GM21825 (cell line): ENCODE data around the gene ADAMTS15.

Experiments
- ATAC-seq: cut with Tn5 transposase; IDR thresholded peaks from one replicate; pipeline ENCODE4 v1.9.1; 2021; ENCODE audit warnings: mild to moderate bottlenecking, moderate library complexity; ENCODE audit not compliant: unreplicated experiment

The ADAMTS15 gene

DNA sequence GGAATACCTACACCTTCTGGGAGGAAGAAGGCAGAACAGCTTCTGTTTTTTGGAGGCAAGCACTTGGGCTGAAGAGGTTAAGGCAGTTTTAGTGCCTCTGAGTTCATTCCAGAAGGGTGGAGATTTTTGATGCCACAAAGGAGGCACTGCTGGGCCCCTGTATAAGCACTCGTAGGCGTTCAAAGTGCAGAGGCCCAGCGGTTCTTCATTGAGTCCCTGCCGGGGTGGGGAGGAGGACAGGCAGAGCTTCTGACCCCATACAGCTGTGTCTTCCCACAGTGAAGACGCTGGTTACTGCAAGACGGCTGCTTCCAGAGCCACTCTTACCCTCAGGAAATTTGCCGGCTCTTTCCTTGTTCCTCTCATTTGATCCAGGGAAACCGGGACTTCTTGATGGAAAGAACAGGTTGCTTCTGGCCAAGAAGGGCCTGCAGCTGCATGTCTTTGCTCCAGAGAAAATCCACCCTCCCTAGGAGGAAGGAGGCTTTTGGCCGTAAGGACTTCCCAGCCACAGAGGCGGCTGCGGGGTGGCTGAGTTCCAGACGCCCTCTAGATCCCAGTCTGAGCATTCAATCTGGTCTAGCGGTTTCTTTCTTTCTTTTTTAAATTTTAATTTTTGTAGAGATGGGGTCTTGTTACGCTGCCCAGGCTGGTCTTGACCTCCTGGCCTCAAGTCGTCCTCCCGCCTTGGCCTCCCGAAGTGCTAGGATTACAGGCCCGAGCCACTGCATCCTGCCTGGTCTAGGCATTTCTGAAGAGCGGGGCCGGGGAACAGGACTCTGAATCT is 9.4 kb downstream of the ADAMTS15 start:
- no peak for ATAC-seq

DNA sequence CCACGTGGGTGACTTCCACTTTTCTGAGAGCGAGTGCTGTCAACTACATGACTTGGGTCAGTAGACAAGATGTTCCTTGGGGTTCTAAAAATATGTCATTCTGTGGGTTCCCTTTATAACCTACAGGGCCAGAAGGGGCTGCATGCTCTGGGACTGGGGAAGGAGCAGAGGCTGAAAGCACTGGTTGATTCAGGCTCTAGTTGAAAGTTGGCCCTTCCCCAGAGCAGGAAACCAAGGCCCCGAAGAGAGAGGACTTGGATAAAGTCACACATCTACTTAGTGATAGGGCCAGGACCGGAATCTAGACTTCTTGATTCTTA is 9.9 kb downstream of the ADAMTS15 start:
- ATAC-seq: no peak

DNA sequence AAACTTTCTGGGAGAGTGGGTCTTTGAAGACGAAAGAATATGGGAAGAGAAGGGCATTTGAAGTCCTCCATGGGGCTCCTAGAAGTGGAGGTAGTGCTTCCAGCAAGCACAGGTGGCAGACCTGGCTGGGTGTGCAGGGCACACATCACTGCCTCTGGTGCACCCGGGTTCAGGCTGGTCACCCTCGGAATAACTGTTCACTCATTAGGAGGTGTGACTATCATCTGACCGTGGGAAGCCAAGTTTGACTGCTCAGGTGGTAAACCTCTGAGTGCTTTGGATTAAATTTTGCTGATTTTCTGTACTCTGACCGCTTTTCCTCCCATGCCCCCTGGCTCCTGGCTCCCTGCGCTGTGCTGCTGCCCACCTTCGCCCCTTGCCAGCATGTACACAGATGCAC is 11.1 kb downstream of the ADAMTS15 start:
- ATAC-seq: no peak

DNA sequence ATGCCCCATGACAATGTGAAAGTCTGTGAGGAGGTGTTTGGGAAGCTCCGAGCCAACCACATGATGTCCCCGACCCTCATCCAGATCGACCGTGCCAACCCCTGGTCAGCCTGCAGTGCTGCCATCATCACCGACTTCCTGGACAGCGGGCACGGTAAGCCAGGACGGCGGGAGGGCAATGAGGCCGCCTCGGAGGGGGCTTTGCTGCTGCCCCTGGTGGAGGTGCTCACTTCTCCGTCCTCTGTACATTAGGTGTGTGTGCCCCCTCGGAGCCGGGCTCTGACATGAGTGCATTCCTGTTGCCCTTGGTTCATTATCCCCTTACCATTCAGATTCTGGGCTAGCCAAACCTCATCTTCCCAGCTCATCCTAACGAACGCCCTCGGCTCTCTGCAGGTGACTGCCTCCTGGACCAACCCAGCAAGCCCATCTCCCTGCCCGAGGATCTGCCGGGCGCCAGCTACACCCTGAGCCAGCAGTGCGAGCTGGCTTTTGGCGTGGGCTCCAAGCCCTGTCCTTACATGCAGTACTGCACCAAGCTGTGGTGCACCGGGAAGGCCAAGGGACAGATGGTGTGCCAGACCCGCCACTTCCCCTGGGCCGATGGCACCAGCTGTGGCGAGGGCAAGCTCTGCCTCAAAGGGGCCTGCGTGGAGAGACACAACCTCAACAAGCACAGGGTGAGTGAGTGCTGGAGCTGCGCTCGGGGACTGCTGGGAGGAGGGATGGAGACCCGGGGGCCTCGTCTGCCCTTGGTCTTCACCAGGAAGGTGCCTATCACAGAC is 13.8 kb downstream of the ADAMTS15 start:
- no peak for ATAC-seq

DNA sequence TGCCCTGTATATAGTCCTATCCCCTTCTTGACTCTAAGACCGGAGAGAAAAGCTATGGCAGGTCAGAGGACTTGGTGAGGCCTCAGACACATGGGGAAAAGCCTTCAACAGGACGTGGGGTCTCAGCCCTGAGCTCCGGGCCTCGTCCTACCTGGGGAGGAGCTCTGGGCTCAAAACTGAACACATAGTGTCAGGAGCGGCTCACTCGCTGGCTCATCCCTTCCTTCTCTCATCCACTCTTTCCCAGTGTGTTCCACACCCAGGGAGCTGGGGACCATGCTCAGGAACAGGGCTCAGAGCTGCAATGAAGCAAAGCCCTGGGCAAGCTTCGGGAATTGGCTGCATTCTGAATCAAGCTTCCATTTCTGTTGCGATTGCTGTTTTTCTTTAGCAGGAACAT is 14.5 kb downstream of the ADAMTS15 start:
- no peak for ATAC-seq

DNA sequence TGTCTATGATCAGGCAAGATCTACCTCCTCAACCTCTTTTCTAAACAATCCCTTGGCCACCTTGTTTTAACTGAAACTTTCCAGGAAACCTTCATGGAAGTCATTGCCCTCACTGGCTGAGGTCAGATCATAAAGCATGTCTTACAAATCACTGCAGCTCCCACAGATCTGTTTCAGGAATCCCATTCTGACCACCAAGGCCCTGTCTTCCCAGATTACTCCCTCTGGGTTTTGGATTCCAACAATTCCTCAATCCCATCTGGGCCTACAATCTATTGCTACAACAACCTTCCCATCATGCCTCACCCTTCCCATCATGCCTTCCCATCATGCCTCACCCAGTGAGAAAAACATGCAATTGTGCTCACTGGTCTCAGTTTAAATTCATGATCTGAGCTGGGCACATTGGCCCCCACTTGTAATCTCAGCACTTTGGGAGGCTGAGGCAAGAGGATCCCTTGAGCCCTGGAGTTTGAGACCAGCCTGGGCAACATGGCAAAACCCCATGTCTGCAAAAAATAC is 15.9 kb downstream of the ADAMTS15 start:
- ATAC-seq: no peak

DNA sequence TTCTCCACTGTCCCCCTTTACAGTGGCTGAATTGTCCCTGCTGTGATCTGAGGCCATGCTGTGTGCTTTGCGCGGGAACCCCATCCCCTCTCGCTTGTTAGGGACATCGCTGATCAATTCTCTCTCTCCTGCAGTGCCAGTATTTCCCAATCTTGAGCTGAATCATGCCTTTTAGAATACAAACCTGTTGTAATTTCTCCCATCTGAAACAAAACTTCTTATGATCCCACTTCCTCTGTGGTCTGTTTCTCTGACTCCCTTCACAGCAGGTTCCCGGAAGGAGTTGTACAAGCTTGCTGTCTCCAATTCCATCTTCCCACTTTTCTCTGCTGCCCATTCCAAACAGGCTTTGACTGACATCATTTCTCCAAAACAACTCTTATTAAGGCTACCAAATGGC is 16.8 kb downstream of the ADAMTS15 start:
- no peak for ATAC-seq

DNA sequence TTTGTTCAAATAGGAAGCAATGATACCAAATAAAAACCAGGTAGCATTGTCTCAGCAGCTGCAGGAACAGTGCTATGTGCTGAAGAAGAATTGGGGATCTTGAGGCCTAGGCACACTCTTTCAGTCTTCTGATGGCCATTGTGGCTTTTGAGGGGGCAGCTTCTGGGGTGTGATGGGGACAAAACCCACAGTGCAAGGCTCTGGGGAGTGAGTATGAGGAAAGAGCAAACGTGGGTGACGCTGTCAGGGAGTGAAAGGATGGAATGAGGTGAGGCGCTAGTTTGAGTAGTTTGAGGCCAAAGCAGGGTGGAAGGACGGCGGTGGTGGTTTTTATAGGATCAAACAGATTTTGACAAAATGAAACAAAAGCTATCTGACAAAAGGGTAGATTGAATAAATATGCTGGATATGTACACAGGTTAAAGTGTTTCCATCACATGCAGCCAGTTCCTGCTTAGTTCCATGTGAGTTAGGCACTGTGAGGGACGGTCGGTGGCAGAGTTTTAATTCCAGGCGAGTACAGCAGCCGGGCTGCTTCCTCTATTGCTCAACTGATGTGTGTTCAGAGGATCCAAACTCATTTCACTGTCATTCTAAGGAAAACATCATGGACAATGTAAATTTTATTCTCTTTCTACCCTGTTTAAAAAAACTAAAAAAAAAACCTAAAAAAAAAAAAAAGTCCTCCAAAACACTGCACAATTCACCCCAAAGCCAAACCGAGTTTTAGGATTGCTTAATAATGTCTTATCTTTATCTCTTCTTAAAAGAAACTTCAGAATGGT is 18.9 kb downstream of the ADAMTS15 start:
- no peak for ATAC-seq

DNA sequence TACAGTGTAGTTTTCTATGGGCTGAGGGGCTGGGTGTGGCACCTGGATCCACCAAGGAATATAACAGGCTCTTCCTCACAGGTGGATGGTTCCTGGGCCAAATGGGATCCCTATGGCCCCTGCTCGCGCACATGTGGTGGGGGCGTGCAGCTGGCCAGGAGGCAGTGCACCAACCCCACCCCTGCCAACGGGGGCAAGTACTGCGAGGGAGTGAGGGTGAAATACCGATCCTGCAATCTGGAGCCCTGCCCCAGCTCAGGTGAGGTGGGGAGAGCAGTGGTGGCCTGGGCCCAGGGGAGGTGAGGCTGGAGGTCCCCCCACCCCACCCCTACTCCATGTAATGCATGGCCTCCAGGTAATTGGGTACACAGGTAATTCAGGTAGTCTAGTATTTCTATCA is 20.7 kb downstream of the ADAMTS15 start:
- ATAC-seq: no peak

DNA sequence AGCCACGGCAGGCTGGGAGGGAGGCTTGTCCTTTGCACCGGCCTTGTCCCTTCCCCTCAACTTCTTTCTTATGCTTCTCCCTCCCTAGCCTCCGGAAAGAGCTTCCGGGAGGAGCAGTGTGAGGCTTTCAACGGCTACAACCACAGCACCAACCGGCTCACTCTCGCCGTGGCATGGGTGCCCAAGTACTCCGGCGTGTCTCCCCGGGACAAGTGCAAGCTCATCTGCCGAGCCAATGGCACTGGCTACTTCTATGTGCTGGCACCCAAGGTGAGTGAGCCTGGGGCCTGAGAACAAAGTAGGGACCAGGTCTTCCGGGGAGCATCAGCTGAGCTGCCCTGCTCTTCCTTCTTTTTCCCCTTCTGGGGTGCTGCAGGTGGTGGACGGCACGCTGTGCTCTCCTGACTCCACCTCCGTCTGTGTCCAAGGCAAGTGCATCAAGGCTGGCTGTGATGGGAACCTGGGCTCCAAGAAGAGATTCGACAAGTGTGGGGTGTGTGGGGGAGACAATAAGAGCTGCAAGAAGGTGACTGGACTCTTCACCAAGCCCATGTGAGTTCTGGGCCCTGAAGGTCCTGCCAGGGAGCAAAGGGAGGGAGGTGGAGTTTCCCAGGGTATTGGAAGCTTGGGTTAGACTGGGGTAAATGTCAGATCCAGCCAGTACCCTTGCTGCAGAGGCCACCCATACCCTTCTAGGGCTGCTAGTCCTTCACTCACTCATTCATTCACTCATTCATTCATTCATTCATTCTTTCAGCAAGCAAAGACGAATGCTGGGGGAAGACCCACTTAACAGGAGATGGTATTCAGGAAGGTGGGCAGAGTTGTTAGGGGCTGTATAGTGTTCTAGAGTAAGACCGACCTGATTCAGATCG is 22.6 kb downstream of the ADAMTS15 start:
- no peak for ATAC-seq

DNA sequence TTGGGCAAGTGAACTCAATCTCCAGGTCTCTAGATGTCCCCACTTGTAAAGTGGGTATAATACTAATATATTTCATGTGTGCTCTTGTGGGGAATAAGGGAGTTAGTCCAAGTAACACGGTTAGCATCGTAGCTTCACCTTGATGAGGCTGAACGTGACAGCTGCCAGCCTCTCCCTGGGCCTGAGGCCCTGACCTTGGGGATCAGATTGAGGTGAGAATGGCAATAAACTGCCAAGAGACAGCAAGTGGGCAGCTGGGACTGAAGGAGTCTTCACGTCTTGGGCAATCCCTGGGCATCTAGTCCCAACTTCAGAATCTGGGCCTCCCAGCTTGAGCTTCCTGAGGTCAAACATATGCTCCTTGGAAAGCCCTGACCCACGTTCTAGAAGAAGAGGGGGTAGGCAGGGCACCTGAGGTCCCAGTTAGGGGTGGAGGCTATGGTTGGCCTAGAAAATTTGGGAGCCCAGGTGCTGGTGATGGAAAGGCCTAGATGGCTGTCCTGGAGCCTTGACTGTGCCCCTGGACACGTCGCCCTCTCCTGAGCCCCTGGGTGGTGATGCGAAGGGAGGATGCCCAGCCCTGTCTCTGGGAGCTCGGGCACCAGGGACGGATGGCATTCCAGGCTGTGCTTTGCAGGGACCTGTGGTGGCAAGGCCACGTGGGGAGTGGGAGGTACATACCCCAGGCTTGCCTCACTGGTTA is 23.4 kb downstream of the ADAMTS15 start:
- ATAC-seq: no peak

DNA sequence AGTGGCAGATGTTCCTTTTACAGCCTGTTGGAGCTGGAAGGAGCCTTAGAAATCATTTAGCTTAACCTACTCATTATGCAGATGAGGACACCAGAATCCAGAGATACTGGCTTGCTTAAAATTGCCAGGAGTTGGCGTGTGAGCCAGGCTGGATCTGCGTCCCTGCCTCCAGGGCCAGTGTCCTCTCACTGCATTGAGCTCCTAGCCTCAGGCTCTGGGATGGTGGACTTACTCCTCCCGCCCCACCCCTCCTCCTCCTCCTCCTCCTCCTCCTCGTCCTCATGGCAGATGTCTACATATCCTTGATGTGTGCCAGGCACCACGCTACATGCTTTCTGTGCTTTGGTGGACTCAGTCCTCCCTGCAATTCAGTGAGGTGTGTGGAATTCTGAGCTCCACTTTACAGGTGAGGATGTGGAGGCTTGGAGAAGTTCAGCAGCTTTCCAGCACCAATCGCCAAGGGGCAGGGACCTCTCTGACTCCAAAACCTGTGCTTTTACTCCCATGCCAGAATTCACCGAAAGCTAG is 24.1 kb downstream of the ADAMTS15 start:
- ATAC-seq: no peak

DNA sequence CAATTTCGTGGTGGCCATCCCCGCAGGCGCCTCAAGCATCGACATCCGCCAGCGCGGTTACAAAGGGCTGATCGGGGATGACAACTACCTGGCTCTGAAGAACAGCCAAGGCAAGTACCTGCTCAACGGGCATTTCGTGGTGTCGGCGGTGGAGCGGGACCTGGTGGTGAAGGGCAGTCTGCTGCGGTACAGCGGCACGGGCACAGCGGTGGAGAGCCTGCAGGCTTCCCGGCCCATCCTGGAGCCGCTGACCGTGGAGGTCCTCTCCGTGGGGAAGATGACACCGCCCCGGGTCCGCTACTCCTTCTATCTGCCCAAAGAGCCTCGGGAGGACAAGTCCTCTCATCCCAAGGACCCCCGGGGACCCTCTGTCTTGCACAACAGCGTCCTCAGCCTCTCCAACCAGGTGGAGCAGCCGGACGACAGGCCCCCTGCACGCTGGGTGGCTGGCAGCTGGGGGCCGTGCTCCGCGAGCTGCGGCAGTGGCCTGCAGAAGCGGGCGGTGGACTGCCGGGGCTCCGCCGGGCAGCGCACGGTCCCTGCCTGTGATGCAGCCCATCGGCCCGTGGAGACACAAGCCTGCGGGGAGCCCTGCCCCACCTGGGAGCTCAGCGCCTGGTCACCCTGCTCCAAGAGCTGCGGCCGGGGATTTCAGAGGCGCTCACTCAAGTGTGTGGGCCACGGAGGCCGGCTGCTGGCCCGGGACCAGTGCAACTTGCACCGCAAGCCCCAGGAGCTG is 24.8 kb downstream of the ADAMTS15 start:
- no peak for ATAC-seq

DNA sequence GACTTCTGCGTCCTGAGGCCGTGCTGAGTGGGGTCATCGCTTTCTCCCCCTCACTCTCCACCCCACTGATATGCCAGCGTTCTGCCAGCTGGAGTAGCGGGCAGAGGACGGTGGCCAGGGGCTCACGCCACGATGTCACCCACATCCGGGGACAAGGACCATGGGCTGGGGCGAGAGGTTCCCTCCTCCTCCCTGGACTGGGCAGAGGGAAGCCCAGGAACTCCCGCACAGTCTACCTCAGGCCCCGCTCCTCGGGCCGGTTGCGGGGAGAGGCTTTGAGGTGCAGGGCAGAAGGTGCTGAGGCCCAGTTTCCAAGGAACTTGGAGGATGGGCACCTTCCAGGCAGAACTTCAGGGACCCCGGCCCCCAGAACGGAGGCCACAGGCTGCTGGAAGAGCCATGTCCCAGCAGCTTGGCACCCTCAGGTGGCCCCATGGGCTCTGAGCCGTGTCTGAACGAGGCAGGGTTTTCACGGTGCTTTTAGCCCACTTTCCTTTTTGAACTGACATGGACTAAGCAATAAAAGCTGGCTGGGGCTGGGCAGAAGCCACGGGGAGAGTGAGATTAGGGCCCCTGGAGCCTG is 25.4 kb downstream of the ADAMTS15 start:
- ATAC-seq: no peak

DNA sequence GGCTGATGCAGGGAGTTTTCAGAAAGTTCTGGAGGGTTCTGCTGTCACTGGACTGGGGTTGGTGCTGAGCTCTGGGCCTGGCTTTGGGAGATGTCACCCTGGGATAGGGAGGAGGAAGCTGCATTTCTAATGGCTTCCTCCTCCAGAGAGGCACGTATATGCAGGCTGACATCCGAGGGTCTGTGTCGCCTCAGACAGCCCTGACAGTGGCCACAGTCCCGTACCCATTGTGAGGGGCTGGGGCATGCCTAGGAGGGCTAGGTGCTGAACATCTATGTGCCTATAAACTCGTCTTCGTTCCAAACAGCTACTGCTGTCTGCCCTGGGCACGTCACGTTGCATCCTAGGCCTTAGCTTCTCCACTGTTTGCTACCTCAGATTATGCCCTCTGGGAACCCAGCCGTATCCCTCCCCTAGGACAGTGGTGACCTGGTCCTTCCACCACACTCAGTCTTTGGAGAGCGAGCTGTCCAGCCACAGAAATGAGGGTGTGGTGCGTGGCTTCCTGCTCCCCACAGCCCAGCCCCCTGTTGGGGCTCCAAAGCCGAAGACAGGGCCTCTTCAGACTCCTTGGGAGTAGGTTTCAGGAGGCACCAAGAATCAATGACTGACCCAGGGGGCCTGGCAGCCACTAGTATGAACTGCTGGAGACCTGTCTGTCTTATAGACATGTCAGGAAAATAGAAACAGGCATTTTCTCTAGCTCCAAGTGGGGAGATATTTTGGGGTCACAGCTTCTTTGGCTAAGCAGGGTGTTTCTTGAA is 26.4 kb downstream of the ADAMTS15 start:
- ATAC-seq: no peak

DNA sequence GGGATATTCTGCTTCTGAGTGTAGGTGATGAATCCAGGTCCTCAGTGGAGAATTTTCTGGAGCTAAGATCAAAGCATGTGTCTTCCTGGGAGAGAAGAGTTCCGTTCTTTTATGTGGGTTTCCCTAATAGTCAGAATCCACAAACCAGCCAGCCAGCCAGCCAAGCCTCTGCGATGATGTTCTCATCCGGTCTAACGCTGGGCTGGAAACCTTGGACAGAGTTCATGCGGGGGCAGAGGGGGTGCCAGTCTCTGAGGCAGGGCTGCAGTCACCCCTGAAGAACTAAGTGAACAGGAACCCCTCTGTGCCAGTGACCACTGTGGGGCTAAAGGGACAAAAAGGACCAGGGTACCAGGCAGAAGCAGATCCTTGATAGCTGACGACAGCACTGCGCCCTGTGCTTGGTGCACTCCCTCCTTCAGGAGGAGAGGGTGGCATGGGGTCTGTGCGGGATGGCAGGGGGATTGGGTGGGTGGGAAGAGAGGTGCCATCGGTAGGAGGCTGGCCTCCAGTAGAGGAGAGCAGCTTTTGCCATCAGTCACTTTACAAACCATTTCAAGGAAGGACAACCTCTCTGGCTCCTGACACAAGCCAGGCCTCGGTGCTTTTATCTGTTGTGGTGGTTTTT is 27.1 kb downstream of the ADAMTS15 start:
- ATAC-seq: no peak

DNA sequence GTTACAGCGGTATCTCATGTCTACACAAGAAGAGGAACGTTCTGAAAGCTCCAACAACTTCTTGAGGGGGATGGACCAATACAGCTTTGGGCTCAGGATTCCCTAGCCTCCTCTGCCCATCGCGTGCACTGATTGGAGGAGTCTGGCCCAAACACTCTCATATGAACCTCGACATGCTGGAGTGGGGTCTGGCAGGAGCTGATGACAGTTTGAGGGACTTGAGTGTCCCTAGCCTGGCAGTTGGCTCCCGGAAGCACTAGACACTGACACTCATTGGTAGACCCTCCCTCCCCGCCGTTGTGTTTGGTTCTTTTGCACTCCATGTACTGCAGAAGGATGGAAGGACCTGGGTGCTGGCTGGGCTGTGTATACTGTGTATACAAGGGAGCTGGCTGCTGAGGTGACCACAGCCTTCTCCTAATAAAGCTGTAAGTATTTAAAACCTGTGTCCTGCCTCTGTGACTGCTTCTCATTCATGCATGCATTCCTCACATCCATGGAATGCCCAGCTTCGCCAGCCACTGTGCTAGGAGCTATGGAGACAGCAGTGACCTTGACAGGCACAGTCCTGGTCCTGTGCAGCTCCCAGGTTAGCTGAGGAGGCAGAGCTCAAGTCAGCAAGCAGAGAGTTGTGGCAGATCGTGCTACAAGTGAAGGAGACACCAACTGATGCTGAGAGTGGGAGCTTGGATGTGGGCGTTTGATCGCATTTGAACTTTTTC is 27.9 kb downstream of the ADAMTS15 start:
- no peak for ATAC-seq
